HG03558 (cell line): ENCODE measurements around the gene PTPRT.

ENCODE experiments used
- ATAC-seq: cut with Tn5 transposase; IDR thresholded peaks from one replicate; pipeline ENCODE4 v1.9.1; 2021; ENCODE audit warnings: moderate number of reproducible peaks; ENCODE audit not compliant: unreplicated experiment; ENCODE audit errors: extremely low read depth

Gene PTPRT

DNA sequence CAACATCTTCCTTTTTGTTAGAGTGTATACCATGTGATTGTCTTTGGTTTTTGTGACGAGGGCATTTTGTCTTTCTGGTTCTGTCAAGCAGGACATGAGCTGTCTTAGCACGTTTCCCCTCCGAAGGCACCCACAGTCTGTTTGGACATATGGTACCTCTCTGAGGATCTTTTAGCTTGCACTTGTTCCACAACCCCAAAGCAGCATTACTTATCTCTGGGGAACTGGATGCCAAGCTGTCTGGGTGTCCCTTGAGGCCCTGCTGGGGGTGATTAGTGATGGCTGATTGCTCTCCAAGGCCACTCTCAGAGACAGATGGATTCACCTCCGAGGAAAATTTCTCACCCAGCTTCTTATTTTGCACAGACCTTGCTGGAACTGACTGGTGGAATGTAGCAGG is 1126.6 kb downstream of the PTPRT start:
- ATAC-seq = no peak

GRCh38 chr20:42053350-42053749 is 1136.4 kb downstream of the PTPRT start:
- no peak for ATAC-seq

GRCh38 chr20:42051921-42052320 is 1137.8 kb downstream of the PTPRT start:
- no peak for ATAC-seq

- ATAC-seq = no peak
Measured at GRCh38 chr20:42046371-42047085, 1143.2 kb downstream of the PTPRT start.

DNA sequence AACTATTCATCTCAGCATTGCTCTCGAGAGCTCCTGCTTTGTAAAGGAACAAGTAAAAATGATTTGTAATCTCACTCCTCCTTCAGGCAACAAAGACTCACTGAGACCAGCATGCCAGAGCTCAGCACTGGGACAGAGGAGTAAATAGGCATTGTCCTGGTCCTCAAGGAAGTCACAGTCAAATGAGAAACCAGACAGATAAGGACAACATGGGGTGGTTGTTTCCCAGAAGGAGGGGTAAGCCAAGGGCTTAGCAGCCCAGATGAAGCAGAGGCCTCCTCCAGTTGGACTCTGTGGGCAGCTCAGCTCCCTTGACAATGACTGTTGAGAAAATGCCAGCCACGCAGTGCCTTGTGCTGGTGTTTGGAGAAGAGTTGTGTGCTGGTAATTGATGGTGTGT is 1145.8 kb downstream of the PTPRT start:
- no peak for ATAC-seq

DNA sequence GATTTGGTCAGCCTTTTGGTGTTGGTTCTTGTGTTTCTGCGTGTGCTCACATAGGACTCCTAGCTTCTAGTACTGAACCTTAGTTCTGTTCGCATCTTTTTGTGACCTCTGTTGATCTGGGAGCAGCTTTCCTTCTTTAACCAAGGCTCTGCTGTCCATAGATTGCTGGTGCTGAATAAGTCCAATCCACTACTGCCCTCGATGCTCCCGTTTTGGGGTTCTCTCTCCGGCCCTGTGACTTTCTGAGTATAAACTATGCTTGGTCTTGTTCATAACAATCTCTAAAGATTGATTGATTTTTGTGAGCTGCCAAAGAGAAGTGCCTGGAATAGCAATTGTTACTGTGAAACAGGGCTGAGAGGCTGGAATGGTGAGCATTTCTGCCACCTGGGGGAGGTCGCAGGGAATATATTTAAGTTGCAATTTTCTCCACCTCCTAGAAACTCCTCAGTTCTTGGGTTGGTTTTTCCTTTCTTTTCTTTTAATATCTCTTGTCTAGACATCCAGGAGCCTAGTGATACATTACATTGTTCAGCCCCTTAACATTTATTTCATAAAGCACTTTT is 1148.6 kb downstream of the PTPRT start:
- no peak for ATAC-seq

GRCh38 chr20:42027746-42028268 is 1161.9 kb downstream of the PTPRT start:
- no peak for ATAC-seq

- no peak for ATAC-seq
Measured at GRCh38 chr20:42026599-42026998, 1163.1 kb downstream of the PTPRT start.

DNA sequence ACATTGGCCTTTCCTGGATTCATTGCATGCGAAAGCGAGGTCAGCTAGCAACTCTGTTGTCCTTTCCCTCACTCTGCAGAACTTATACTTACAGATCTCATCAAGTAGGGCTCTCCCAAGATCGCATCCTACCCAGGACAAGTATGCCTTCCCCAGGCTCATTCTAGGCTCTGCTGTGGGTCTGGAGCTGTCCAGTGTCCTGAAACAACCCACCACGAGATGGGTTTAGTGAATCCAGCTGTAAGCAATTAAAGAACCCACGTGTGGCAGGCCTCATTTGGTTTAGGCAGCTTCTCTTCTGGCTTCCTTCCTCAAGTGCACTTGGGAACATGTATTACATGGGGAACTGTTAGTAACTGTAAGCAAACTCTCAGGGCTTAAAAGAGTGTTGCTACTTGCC is 1165.1 kb downstream of the PTPRT start:
- no peak for ATAC-seq
